Small intestine (tissue), 7 donors: Measurements from ENCODE around the gene MCF2L. TPM values are rescaled to one million over a fixed set of nuclear protein-coding genes. Genes with fewer than 3 reads are reported as not detected.

Source experiments
- DNase-seq, 2 donors: peaks; one replicate each; pipeline versions ENCODE4 v3.0.0 to v3.0.0-alpha.2; 2013
- FAIRE-seq: peaks from 2 replicates; lab custom pipeline; 2012; peaks lifted over from hg19 to GRCh38; lab: Jason Lieb, UNC
- H3K27ac ChIP-seq, 3 donors: one replicate each; pipeline ENCODE4 v1.5.1; 2013; ENCODE audit warnings: low read length in 2 of 3, mild to moderate bottlenecking in 2 of 3, control low read depth in 1 of 3, inconsistent platforms in 1 of 3, low read depth in 1 of 3, moderate library complexity in 1 of 3
- H3K27me3 ChIP-seq, 3 donors: one replicate each; pipeline ENCODE4 v1.6.1; 2013; ENCODE audit warnings: low read length in 3 of 3, inconsistent platforms in 1 of 3; ENCODE audit not compliant: control insufficient read depth in 3 of 3, insufficient read depth in 3 of 3
- H3K36me3 ChIP-seq, 3 donors: one replicate each; pipeline ENCODE4 v1.6.1; 2013; ENCODE audit warnings: low read length in 3 of 3, inconsistent platforms in 1 of 3, low read depth in 1 of 3, mild to moderate bottlenecking in 1 of 3, moderate library complexity in 1 of 3; ENCODE audit not compliant: control insufficient read depth in 3 of 3, insufficient read depth in 2 of 3
- H3K4me1 ChIP-seq, 3 donors: one replicate each; pipeline ENCODE4 v1.6.1; 2013; ENCODE audit warnings: low read length in 2 of 3, inconsistent platforms in 1 of 3, low read depth in 1 of 3, mild to moderate bottlenecking in 1 of 3, moderate library complexity in 1 of 3; ENCODE audit not compliant: control insufficient read depth in 3 of 3, insufficient read depth in 2 of 3
- H3K4me3 ChIP-seq, 3 donors: one replicate each; pipeline ENCODE4 v1.5.1; 2013; ENCODE audit warnings: low read length in 3 of 3, control low read depth in 1 of 3, inconsistent platforms in 1 of 3, low read depth in 1 of 3, mild to moderate bottlenecking in 1 of 3, moderate library complexity in 1 of 3
- H3K9me3 ChIP-seq, 2 donors: one replicate each; pipeline ENCODE4 v1.6.1; 2013; ENCODE audit warnings: low read depth in 1 of 2, low read length in 1 of 2; ENCODE audit not compliant: control insufficient read depth in 2 of 2, insufficient read depth in 1 of 2
- WGBS, 3 donors: extraction: QIAGEN DNeasy Blood & Tissue Kit; methylation state at CpG; one replicate each; pipeline ENCODE4 v1.1.7; 2013; 5-methylcytosine and 5-hydroxymethylcytosine counted together
- polyA plus RNA-seq, 4 donors: library from polyadenylated mRNA; stranded (reverse) in 3 of 4; unstranded in 1 of 4; fragments of 200-250 nt in 3 of 4; fragments of 120-200 nt in 1 of 4; gene quantifications; one replicate each; pipeline versions ENCODE4 v1.2.1 to v1.2.3, GENCODE V29; 2013
- donor health status: healthy with polysubstance abuse.
- donor health status: control.
- donor health status: control.
- donor health status: Bipolar disorder and iron deficiency.
- donor health status: healthy.

MCF2L gene
- polyA plus RNA-seq, 4 donors = 12.2 to 37.1 (median 22.0) TPM

DNA sequence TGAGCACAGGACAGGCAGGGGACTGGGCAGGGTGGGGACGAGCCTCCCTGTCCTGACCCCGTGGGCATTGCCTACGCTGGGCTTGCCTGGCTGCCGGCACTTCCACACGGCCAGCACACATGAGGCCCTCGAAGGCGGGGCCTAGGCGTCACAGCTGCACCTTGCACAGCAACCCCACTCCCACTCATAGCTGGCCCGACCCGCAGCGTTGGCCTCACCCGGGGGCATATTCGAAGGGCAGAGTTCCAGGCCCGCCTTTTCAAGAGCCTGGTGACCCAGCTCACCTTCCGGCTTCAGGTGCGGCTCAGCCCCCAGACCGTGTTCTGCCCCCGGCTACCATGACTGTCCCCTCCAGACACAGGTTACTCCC is 172.6 kb downstream of the MCF2L start:
- WGBS, 3 donors = 80 to 89% (median 86%) methylated on average over 18 of the region's 18 CpGs
- no peak overlapping the region for H3K4me3 ChIP-seq
- peaks cover 0 to 12% (median 0%) of the 10 kb centered on the region in 3 donors for H3K4me1 ChIP-seq
- FAIRE-seq (no peak), DNase-seq (no peak)
- H3K36me3 ChIP-seq = peaks cover 0 to 50% (median 0%) of the 10 kb centered on the region in 3 donors
- H3K9me3 ChIP-seq = no peaks in the 10 kb centered on the region
- H3K27ac ChIP-seq = no peak overlapping the region
- H3K27me3 ChIP-seq = no peaks in the 10 kb centered on the region

- no peak for FAIRE-seq
Observed at GRCh38 chr13:113142876-113143275, 173.9 kb downstream of the MCF2L start.

GRCh38 chr13:113143466-113144254 is 174.6 kb downstream of the MCF2L start:
- peaks cover 0 to 61% (median 0%) of the 10 kb centered on the region in 3 donors for H3K36me3 ChIP-seq
- H3K27ac ChIP-seq = no peak overlapping the region
- FAIRE-seq (no peak), DNase-seq (no peak)
- no peaks in the 10 kb centered on the region for H3K9me3 ChIP-seq
- 87 to 92% (median 89%) methylated on average over 39 of the region's 39 CpGs for WGBS, 3 donors
- no peaks in the 10 kb centered on the region for H3K27me3 ChIP-seq
- no peak overlapping the region for H3K4me3 ChIP-seq
- peaks cover 0 to 3% (median 0%) of the 10 kb centered on the region in 3 donors for H3K4me1 ChIP-seq

More at GRCh38 chr13:113142876-113143275, 173.9 kb downstream of the MCF2L start:
- Histone ChIP-seq H3K4me1 (peaks cover 0 to 6% (median 0%) of the 10 kb centered on the region in 3 donors), H3K9me3 (no peaks in the 10 kb centered on the region), H3K4me3 (no peak overlapping the region), H3K27ac (no peak overlapping the region), H3K36me3 (peaks cover 0 to 58% (median 0%) of the 10 kb centered on the region in 3 donors), H3K27me3 (no peaks in the 10 kb centered on the region)
- no peak for DNase-seq
- 80 to 86% (median 84%) methylated on average over 7 of the region's 7 CpGs for WGBS, 3 donors

GRCh38 chr13:113144255-113144629 is 175.2 kb downstream of the MCF2L start:
- Histone ChIP-seq H3K4me3 (no peak overlapping the region), H3K4me1 (no peaks in the 10 kb centered on the region), H3K27ac (no peak overlapping the region), H3K9me3 (no peaks in the 10 kb centered on the region), H3K27me3 (no peaks in the 10 kb centered on the region), H3K36me3 (peaks cover 0 to 65% (median 0%) of the 10 kb centered on the region in 3 donors)
- DNase-seq (no peak), FAIRE-seq (no peak)
- WGBS, 3 donors = 85 to 95% (median 87%) methylated on average over 12 of the region's 12 CpGs

DNA sequence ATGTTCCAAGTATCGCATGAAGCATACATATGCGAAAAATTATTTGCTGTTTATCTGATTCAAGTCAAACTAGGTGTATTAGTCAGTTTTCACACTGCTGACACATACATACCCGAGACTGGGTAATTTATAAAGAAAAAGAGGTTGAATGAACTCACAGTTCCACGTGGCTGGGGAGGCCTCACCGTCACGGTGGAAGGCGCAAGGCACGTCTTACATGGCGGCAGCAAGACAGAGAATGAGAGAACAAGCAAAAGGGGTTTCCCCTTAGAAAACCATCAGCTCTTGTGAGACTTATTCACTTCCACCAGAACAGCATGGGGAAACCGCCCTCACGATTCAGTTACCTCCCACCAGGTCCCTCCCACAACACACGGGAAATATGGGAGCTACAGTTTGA is 176.5 kb downstream of the MCF2L start:
- DNase-seq (no peak), FAIRE-seq (no peak)
- Histone ChIP-seq H3K27me3 (no peaks in the 10 kb centered on the region), H3K4me3 (no peak overlapping the region), H3K27ac (no peak overlapping the region), H3K4me1 (no peaks in the 10 kb centered on the region), H3K9me3 (no peaks in the 10 kb centered on the region), H3K36me3 (peaks cover 0 to 69% (median 0%) of the 10 kb centered on the region in 3 donors)
- 70 to 80% (median 75%) methylated on average over 12 of the region's 12 CpGs for WGBS, 3 donors

DNA sequence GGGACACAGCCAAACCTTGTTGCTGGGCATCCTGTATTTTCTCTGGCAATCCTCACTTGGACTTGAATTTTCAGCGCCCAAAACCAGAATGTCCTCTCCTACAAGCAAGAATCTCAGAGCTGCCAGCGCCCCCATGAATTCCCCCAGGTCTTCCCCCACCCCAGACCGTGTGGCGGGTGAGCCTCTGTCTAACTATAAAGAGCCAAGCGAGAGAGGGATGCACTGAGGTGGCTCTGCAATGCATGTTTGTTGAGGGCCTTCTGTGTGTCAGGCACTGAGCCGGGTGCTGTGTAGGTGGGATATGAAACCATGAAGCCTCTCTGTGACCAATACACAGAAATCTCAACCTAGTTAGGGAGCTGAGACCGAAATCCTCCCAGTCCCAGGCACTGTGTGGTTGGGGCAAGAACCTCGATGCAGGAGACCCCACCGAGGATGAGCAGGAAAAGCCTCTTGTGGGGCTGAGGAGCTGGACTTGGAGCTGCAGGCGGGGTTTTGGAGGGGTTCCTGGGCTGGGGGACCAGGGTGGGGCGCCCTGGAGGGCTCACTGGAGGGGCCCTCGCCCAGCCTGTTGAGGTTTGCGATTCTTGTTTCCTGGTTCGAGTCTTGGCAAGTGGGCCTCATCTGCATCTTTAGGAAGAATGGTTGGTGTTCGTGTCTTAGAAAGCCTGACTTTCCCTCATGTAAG is 177.0 kb downstream of the MCF2L start:
- no peaks in the 10 kb centered on the region for H3K9me3 ChIP-seq
- no peaks in the 10 kb centered on the region for H3K4me1 ChIP-seq
- WGBS, 3 donors = 81 to 89% (median 85%) methylated on average over 15 of the region's 15 CpGs
- H3K4me3 ChIP-seq = no peak overlapping the region
- H3K36me3 ChIP-seq = peaks cover 0 to 63% (median 0%) of the 10 kb centered on the region in 3 donors
- no peaks in the 10 kb centered on the region for H3K27me3 ChIP-seq
- DNase-seq = no peak
- no peak overlapping the region for H3K27ac ChIP-seq
- FAIRE-seq = no peak

GRCh38 chr13:113146750-113147149 is 177.7 kb downstream of the MCF2L start:
- no peak overlapping the region for H3K27ac ChIP-seq
- 80 to 87% (median 80%) methylated on average over 9 of the region's 9 CpGs for WGBS, 3 donors
- H3K9me3 ChIP-seq = no peaks in the 10 kb centered on the region
- no peak for DNase-seq
- H3K27me3 ChIP-seq = peaks cover 0 to 1% (median 0%) of the 10 kb centered on the region in 3 donors
- FAIRE-seq = no peak
- peaks cover 0 to under 1% (median 0%) of the 10 kb centered on the region in 3 donors for H3K4me1 ChIP-seq
- no peak overlapping the region for H3K4me3 ChIP-seq
- peaks cover 0 to 56% (median 0%) of the 10 kb centered on the region in 3 donors for H3K36me3 ChIP-seq

GRCh38 chr13:113147206-113147605 is 178.2 kb downstream of the MCF2L start:
- 75 to 86% (median 81%) methylated on average over 8 of the region's 8 CpGs for WGBS, 3 donors
- Histone ChIP-seq H3K4me1 (peaks cover 0 to 3% (median 0%) of the 10 kb centered on the region in 3 donors), H3K27me3 (peaks cover 0 to 6% (median 0%) of the 10 kb centered on the region in 3 donors), H3K27ac (no peak overlapping the region), H3K4me3 (no peak overlapping the region), H3K9me3 (no peaks in the 10 kb centered on the region), H3K36me3 (peaks cover 0 to 55% (median 0%) of the 10 kb centered on the region in 3 donors)
- DNase-seq (no peak), FAIRE-seq (no peak)
